HG02973 (cell line): ENCODE measurements around the gene ENKUR.
"Not testable (repeated sequence)": the region's sequence is repeated elsewhere in the genome, so short reads cannot be mapped to it uniquely, and the experiment has no call there.

Experiments used
- ATAC-seq: cut with Tn5 transposase; IDR thresholded peaks from one replicate; pipeline ENCODE4 v1.9.1; 2021; ENCODE audit warnings: moderate library complexity; ENCODE audit not compliant: unreplicated experiment

ENKUR gene

DNA sequence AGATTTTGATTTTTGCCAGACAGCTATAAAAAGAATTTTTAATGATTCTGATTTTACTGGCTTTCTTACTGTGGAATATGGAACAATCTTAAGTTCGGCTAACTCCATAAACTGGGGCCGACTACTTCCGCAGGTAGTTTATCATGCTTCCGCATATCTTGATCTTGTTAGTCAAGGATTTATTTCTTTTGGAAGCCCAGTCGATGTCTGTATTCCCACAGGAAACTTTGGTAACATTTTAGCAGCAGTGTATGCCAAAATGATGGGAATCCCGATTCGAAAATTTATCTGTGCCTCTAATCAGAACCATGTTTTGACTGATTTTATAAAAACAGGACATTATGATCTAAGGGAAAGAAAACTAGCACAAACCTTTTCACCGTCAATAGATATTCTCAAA lies 8.6 kb upstream of the ENKUR start:
- no peak for ATAC-seq

DNA sequence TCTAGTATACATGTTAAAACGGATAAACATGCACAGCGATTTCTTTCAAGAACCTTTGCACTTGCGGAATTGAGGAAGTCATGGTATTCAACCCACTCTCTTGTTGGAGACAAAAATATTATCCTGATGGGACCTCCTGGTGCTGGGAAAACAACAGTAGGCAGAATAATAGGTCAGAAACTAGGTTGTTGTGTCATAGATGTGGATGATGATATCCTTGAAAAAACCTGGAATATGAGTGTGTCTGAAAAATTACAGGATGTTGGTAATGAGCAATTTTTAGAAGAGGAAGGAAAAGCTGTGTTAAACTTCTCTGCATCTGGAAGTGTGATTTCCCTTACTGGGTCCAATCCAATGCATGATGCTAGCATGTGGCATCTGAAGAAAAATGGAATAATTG lies 7.3 kb upstream of the ENKUR start:
- no peak for ATAC-seq

DNA sequence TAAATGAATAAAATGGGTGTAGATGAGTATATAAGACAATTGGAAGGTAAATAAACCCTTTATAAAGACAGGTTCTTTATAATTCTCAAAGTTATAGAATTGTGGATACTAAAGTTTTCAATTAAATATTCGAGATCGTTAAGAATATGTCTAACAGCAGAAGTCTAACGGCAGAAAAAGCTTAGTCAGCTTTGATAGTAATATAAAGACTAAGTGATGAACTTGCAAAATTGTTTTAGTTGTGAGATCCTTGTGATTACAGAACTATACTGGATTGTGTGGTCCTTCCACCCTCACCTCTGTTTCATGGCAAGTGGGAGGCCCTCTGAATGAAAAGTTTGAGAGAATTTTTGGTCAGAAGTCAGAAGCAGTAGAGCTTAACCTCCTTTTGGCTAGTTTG lies 2.7 kb upstream of the ENKUR start:
- ATAC-seq = no peak

DNA sequence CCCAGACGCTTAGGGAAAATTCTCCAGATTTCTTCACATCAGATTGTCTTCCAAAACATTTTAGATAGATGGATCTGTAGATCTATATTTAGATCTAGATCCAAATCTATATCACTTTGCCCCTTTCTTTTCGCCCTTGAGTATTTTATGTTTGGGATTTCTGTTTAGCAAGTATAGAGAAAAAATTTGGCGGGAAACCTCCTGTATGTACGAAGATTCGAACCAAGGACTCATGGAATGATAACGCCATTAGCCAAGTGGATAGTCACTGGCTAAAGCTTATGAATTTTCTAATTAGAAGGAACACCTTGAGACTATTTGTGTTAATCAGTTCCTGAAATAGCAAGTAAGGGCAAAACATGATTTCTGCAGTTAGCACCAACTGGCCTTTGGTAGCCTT lies 1.7 kb upstream of the ENKUR start:
- no peak for ATAC-seq

DNA sequence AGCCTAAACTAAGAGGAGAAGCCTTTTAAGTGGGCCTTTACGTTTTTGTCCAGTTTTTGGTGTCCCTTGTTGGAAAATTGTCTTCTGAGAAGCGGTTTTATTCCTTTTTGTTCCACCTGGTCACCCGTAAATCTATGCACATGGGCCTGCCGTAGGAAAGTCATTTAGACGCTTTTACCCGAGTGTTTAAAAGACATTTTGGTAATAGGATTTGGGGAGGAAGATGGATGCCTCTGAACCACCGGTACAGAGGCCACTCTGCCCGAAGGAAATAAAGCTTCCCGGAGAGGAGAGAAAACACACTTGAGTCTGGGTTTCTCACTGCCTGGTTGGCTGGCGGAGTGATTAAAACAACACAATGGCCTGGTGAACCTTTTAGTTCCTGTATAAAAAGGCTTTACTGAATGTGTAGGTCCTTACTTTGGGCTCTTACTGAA lies 1.2 kb upstream of the ENKUR start:
- ATAC-seq = no peak

DNA sequence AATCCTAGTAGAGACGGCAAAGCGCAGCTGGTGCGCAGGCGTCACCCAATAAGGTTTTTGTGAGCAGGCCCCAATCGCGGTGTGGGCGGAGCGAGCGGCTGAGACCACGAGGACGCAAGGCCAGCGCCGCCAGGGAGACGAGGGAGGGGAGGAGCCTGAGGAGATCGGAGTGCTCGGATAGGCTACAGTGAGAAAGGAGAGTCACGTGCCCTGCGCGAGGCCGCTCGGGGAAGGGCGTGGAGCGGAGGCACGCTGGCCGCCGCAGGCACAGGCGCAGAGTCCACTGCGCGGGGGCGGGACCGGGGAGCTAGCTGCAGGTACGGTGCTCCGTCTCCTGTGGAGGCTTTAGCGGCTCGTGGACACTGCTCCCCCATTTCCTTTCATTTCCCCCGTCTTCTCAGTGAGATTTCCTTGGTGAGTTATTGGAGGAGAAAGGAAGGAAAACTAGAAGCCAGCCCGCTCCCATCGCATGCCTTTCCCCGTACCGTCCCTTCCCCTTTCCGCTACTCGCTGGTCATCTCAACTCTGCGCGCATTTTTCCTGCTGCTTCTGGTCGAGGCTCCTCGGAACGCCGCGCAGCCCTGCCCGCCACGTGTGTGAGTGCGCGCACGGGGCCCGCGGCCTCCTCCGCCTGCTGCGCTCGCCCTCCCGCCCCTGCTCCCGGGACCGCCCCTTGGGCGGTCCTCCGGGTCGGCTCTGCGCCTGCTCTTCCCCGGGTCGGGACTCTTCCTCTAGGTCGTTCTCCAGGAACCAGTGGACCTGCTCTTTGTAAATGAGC lies 607 bp upstream of the ENKUR start, which contains the start of gene THNSL1:
Gene THNSL1, plus strand, starts transcription at position 237 of the 778 bp plus-strand sequence. CDS start 6,612 bp downstream, outside the sequence.
- ATAC-seq = peak; percentile 96

DNA sequence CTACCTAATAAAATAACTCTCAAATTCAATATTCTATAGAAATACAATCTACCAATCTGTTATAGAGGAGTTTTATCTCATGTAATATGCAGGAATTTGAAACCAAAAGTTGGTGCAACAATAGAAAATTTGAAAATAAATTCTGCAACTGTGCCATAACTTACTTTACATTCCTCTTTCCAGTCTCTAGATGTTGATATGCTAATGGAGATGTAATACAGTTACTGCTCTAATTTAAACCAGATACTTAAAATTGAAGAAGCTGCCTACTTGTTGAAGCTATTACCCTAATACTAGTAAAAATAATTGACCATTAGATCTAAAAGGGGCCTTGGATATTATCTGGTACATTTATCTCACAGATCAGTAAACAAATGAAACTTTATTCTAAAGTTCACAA lies 1.4 kb downstream of the ENKUR start:
- no peak for ATAC-seq

DNA sequence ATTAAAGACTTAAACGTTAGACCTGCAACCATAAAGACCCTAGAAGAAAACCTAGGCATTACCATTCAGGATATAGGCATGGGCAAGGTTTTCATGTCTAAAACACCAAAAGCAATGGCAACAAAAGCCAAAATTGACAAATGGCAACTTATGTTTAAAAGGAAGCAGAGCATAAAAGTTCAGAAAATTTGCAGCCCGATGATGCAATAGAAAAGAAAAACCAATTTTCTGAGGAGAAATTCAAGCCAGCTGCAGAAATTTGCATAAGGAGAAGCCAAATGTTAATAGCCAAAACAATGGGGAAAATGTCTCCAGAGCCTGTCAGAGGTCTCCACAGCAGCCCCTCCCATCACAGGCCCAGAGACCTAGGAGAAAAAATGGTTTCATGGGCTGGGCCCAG lies 4.4 kb downstream of the ENKUR start:
- not testable (repeated sequence) for ATAC-seq

DNA sequence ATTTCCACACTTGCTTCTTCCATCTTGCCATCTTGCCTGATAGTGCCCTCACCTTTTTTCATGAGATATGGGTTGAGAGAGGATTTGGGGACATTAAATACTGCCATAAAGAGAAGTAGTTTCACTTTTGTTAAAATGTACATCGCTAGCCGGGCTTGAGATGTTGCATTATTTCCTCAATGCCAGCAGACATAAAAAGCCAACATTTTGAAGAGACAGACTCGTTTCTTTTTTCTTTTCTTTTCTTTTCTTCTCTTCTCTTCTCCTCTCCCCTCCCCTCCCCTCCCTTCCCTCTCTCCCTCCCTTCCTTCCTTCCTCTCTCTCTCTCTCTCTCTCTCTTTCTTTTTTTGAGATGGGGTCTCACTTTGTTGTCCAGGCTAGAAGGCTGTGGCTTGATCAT lies 17.9 kb downstream of the ENKUR start:
- no peak for ATAC-seq

DNA sequence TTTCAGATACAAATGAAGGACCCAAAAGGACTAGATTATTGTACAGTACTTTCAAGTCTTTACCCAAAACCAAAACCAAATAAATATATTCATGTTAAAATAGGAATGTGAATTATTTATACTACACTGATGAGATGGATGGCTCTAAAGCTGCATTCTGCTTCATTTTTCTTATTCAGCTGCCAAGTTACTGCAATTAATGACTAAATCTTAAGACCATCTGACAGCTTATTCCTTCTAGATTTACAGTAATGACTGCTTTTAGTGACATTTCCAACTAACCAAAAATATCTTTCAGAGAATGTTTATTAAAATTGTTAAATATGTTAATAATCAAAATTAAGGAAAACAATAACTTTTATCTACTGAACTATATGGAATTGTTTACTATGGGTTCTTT lies 20.9 kb downstream of the ENKUR start:
- no peak for ATAC-seq

DNA sequence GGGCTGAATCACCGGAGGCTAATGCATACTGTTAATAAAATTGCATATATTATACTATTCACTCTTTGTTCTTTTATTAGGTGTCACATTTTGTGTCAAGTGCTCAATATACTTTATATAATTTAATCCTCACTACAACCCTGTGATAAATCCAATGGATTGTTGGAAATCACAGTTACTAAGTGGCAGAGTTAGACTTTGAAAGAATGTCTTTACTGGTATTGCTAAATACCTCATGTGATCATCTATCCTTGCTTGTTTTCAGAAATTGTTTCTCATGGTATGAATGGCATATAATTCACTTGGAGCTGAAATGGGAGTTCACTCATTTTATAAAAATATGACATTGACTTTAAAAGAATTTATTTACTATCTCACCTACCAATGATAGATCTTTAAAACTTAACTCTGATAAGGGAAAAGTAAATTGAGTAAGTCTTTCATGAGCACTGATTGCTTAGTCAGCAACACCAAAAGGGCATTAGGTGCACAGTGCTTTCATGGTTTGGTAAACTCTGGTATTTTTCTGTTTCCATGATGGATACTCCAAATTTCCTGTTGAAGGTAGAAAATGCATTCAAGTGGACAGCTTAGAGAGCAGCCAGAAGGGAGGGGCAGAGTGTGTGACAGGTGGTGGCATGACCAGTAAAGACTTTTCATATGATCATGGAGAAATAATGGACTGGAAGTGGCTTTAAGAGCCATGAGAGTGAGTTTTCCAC lies 22.6 kb downstream of the ENKUR start:
- no peak for ATAC-seq

DNA sequence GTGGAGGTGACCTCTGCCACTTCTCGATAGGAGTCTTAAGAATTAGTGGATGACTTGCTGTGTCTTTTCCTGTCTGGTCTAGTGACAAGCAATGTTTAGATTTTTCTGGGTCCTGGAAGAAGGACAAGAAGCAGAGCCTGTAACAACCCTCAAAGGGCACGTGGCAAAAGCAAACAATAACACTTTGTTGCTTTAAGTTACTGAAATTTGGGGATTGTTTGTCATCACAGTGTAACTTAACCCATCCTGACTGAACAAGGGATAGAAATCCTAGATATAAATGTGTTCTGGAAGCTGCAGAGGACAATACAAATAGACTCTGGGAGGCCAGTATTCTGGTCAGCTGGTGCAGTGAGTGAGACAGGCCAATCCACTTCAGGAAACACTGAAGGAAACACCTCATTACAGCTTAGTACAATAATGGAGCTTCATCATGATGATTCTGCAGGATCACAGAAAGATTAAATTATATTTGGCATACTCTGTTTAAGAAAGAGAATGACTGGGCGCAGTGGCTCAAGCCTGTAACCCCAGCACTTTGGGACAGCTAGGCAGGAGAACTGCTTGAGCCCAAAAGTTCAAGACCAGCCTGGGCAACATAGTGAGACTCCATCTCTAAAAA lies 23.3 kb downstream of the ENKUR start:
- no peak for ATAC-seq

DNA sequence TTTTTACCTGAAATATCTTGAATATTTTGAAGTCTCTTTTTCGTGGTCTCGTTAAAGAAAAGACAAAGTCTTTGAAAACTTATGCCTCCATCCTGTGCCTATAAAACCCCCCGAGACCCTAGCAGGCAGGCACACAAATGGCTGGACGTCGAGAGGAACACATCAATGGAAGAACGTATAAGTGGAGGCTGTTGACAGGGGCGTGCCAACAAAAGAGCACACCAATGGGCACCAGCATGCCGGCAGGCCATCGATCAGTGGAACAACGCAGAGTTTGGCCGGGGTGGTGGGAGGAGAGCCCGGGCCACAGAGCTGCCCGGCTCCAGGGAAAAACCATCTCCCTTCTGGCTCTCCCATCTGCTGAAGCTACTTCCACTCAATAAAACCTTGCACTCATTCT lies 24.7 kb downstream of the ENKUR start:
- no peak for ATAC-seq

DNA sequence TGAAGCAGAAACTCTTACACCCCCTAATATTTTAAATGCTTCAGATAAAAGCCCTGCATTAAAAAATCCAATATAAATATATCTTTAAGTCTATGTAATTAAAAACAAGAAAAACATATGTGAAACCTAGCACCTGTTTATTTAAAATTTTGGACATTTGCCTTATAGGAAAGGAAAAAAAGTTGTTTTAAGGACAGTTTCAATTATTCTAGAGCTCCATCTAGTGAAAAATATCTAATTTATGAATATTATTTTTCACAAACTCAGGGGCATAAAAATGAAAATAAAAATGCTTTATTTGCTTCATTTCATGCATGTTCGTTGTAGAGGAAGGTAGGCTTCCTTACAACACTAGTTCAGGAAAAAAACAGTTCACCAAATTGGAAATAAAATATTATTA lies 26.1 kb downstream of the ENKUR start:
- no peak for ATAC-seq

DNA sequence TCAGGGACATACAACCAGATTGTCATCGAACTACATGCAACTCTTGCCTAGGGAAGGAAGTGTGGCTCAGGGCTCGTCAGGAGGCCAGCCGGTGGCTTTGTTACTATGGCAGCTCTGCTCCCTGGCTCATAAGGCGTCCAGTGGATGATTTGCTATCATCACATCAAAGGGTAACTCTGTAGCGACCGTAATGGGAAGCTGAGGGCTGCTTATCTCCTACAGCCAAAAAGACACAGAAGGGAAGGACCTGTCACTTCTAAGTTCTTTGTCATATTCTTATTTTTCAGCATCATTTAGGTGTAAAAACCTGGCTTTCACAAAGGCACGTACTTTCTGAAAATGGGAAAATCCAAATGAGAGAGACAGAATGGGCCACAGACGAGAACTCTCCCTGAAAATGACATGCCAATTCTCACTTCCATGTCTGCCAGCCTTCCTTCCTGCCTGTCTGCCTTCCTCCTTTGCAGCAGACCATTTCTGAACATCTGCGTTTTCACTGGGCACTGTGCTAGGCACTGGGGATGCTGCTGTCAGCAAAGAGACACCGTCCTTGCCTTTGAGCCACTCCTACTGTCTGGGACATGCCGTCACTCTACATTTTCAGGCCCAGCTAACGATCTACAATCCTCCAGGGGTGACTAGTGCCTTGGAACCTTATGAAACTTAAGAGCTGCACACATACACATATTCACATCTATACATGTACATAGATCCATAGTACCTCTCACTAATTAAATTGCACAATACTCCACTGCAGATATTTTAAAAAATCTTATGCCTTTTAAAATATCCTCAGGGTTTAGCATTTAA lies 26.9 kb downstream of the ENKUR start:
- no peak for ATAC-seq

DNA sequence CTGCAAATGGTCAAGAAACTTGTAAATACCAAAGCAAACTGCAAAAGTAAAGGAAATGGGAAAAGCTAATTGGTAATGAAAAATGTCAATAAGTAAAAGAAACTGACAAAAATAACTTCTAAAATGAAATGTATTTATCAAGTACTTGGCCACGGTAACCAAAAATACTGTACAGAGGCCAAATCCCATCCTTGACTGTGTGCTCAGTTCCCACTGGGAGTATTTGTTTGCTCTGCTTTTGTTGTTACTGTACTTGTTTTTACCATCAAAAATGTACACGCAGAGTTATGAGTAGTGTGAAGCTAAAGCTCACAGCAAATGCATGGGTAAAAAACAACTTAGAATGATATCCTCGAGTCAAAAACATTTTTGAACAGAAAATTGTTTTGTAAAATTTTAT lies 31.1 kb downstream of the ENKUR start:
- ATAC-seq = no peak

DNA sequence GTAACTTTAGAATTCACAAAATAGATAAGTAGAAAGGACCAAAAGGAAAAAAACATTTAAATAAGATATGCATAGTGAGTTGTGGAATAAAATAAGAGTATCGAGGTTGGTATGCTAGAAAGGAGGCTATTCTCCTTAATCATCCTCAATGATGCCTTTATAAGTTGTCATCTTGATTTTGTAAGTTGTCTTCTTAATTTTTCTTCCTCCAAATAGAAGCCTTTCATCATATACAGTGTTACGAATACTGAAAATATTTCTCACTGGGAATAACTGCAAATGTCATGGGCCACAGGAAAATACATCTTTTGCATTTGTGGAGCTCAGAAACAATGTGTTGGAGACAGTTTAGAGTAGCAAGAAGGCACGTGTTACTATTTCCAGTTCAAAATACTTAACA lies 32.0 kb downstream of the ENKUR start:
- no peak for ATAC-seq

DNA sequence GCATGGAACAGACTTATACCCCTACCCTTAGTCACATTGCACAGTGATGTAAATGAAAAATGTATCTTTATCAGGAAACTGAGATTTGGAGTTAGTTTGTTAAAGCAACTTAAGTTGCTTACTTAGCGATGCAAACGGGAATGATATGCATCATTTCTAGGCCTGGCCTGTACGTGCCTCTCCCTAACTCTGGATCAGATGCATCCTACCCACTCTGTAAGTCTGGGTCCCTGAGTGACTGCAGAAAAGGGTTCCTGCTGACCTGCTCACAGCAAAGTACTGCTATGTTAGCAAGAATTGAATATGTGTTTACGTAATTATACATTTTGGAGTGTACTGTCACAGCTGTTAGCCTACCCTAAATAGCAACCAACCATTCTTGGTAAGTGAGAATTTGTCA lies 32.8 kb downstream of the ENKUR start:
- ATAC-seq = no peak

DNA sequence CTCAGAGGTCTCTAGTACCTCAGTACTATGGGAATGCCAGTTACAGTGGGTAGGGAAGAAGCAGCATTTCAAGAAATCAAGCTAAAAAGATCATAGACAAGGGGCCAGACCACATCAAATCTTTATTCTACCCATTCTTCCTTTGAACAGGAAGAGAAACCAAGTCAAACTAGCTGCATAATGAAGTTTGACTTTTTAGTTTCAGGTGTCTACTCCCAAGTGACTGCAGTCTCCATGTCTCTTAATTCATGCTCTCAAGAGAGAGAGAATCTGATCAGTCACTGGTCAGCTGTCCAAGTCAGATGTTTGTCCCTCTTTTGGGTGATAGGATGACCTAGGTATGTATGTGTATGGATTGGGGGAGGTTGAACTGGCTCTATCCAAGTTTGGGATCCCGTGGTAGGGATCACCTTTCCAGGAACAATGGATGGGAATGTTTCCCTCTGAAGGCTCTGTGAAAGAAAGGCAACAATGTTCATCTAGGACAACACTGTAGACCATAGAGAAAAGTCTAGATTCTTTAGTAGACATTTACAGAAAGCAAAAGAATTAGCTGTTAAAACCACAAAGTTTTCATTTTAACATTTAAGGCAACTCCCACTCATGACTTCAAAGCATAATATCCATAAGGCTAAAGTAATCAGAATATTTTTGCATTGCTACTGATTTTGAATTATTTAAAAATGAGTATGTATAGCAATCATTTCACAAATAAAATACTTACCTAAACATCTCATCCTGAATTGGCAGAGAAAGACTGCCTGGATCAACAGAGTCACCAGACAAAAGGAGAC lies 33.4 kb downstream of the ENKUR start:
- ATAC-seq = no peak

DNA sequence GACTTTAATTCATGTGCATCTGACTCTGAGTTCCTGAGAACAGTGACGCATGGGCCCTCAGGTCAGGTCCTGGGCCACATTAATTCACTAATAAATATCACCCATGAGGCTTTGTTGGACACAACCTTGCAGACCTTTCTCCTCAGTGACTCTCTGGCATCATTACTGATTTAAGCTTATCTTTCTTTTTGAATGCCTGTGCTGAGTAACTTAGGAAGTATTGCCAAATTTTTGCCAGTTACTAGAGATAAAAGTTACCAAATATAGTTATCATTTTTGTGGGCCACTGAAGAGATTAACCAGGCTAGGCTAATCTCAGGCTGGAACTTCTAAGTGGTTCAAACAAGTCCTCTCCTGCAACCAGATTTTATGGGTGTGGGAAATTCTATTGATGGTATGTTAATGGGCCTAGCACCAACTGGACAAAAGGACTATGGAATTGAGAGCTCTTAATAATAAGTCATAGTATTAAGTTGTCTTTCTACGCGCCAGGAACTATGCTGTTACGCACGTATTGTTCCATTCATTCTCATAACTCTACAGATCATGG lies 34.7 kb downstream of the ENKUR start:
- no peak for ATAC-seq
